Nephron progenitor cell (in vitro differentiated cells): ENCODE data around the gene THBS4.

ENCODE experiments used
- DNase-seq: peaks from one replicate; pipeline ENCODE4 v3.0.0; 2021
- H3K27ac Mint-ChIP-seq: 2 replicates; pipeline ENCODE4 v1.8.0; 2021; ENCODE audit warnings: mild to moderate bottlenecking, moderate library complexity, mixed read lengths
- H3K27me3 Mint-ChIP-seq: 2 replicates; pipeline ENCODE4 v1.8.0; 2021; ENCODE audit warnings: mild to moderate bottlenecking, low read depth, mixed read lengths; ENCODE audit not compliant: poor library complexity
- H3K36me3 Mint-ChIP-seq: 2 replicates; pipeline ENCODE4 v1.8.0; 2021; ENCODE audit warnings: low read depth, mixed read lengths
- H3K4me1 Mint-ChIP-seq: 2 replicates; pipeline ENCODE4 v1.8.0; 2021; ENCODE audit warnings: mixed read lengths
- H3K4me3 Mint-ChIP-seq: 2 replicates; pipeline ENCODE4 v1.8.0; 2021; ENCODE audit warnings: mild to moderate bottlenecking, moderate library complexity, mixed read lengths
- H3K9me3 Mint-ChIP-seq: 2 replicates; pipeline ENCODE4 v1.8.0; 2021; ENCODE audit warnings: mild to moderate bottlenecking, moderate library complexity, mixed read lengths
- TF ChIP-seq, protein P1 (sequence below): fragments of 200-600 bp; sonication (generic); IDR thresholded peaks from 2 replicates; pipeline ENCODE4 v1.5.0; 2021; ENCODE audit warnings: antibody characterized with exemption

Gene THBS4

DNA sequence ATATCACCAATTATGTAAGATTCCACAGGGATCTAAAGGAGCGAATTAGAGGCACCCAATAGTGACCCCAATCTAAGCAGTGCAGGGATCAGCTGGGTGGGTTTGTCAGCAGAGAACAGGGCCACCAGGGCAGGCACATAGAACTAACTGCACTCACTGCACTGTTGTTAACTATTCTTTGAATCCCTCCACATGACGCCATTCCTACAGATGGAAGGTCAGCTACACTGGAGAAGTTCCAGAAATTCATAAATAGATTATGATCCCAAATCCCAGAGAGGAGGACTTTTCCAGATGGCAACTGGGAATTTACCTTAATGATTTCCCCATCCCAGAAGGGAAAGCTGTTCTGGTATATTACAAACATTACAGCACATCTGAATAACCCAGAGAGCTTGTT lies 84.2 kb downstream of the THBS4 start:
- no peak for DNase-seq
- Mint-ChIP-seq H3K27me3 (peaks cover 8% of the 10 kb centered on the region), H3K9me3 (peaks cover 42% of the 10 kb centered on the region), H3K4me3 (no peak overlapping the region), H3K27ac (no peak overlapping the region), H3K36me3 (peaks cover 24% of the 10 kb centered on the region), H3K4me1 (peaks cover 15% of the 10 kb centered on the region)
- TF ChIP-seq, protein P1, sequence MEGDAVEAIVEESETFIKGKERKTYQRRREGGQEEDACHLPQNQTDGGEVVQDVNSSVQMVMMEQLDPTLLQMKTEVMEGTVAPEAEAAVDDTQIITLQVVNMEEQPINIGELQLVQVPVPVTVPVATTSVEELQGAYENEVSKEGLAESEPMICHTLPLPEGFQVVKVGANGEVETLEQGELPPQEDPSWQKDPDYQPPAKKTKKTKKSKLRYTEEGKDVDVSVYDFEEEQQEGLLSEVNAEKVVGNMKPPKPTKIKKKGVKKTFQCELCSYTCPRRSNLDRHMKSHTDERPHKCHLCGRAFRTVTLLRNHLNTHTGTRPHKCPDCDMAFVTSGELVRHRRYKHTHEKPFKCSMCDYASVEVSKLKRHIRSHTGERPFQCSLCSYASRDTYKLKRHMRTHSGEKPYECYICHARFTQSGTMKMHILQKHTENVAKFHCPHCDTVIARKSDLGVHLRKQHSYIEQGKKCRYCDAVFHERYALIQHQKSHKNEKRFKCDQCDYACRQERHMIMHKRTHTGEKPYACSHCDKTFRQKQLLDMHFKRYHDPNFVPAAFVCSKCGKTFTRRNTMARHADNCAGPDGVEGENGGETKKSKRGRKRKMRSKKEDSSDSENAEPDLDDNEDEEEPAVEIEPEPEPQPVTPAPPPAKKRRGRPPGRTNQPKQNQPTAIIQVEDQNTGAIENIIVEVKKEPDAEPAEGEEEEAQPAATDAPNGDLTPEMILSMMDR, result no peak

DNA sequence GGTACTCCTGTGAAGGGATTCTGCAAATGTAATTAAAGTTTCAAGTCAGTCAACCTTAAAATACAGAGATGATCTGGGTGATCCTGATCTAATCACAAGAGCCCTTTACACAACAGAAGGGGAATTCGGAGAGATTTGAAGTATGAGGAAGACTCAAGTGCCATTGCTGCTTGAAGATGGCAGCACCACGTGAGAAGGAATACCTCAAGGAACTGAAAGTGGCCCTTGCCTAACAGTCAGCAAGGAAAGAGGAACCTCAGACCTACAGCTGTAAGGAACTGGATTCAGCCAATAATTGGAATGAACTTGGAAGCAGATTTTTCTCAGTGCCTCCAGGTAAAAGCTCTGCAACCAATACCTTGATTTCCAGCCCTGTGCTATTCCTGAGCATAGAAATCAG lies 87.4 kb downstream of the THBS4 start:
- H3K4me3 Mint-ChIP-seq, result no peak overlapping the region
- no peak for DNase-seq
- peaks cover 2% of the 10 kb centered on the region for H3K27me3 Mint-ChIP-seq
- H3K9me3 Mint-ChIP-seq, result peaks cover 31% of the 10 kb centered on the region
- TF ChIP-seq, protein P1, result no peak
- no peak overlapping the region for H3K27ac Mint-ChIP-seq
- H3K36me3 Mint-ChIP-seq, result peaks cover 19% of the 10 kb centered on the region
- H3K4me1 Mint-ChIP-seq, result peaks cover 4% of the 10 kb centered on the region

GRCh38 chr5:80124121-80124918 lies 89.2 kb downstream of the THBS4 start:
- peaks cover 18% of the 10 kb centered on the region for H3K9me3 Mint-ChIP-seq
- H3K4me1 Mint-ChIP-seq, result peaks cover 17% of the 10 kb centered on the region
- H3K4me3 Mint-ChIP-seq, result no peak overlapping the region
- no peaks in the 10 kb centered on the region for H3K27me3 Mint-ChIP-seq
- no peak overlapping the region for H3K27ac Mint-ChIP-seq
- TF ChIP-seq, protein P1, result no peak
- H3K36me3 Mint-ChIP-seq, result peaks cover 16% of the 10 kb centered on the region
- no peak for DNase-seq

DNA sequence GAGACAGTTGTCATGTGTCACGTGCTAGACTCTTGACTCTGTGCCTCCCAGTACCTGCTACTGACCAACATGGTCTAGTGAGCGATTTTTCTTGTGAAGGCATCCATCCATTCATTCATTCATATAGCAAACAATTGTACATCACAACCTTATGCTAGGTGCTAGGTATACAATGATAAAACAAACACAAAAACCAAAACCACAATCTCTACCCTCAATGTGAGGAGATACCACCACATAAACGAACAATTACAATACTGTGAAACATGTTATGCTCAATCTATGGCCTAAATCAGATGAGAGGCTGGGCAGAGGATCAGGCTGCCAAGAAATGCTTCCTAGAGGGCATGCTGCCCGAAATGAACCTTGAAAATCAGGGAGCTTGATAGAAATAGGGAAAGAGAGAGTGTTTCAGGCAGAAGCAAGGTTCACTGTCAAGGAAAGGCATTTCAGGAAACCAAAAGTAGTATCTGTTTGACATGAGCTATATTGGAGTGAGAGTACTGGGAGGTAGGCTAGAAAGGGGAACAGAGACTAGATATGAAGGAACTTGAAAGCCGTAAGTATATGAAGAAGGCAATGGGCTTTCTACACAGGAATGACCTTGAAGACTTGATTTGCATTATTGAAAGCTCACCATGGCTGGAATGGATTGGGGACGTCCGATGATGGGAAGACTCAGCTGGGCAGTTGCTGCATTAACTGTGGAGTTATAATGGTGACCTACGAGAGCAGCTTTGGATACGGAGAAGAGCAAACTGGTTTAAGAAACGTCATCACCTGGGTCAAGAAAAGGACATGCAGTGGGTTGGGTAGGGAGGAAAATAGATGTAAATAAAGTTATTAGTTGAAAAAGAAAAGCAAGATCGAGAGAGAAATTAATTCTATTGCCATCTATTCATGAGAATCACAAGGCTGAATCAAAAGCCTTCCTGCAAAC lies 90.1 kb downstream of the THBS4 start:
- peaks cover 17% of the 10 kb centered on the region for H3K4me1 Mint-ChIP-seq
- no peak for DNase-seq
- H3K27ac Mint-ChIP-seq, result no peak overlapping the region
- peaks cover 16% of the 10 kb centered on the region for H3K36me3 Mint-ChIP-seq
- no peaks in the 10 kb centered on the region for H3K27me3 Mint-ChIP-seq
- no peak overlapping the region for H3K4me3 Mint-ChIP-seq
- peaks cover 18% of the 10 kb centered on the region for H3K9me3 Mint-ChIP-seq
- TF ChIP-seq, protein P1, result no peak

DNA sequence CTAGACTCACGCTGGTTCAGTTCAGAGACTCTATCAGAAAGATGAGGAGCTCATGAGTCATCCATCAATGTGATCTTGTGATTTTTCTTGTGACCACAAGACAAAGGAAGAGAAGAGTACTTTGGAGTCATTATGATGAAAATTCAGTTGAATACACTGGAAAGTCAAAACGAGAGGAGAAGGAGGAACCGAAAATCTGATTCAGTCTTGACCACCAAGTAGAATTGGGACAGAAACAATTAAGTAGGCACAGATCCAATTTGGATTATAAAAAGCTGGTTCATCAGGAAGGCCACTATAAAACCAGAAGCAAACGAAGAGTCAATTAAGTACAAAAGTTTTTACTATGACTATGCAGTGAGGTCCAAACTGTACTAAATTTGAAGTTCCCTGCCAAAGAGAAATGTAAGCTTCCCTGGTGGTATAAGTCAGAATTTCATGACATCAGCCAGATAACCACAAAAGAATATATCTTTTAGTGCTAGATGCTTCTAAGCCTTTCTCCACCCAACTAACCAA lies 90.9 kb downstream of the THBS4 start:
- Mint-ChIP-seq H3K27ac (no peak overlapping the region), H3K36me3 (peaks cover 23% of the 10 kb centered on the region), H3K4me3 (no peak overlapping the region), H3K27me3 (no peaks in the 10 kb centered on the region), H3K9me3 (peaks cover 24% of the 10 kb centered on the region), H3K4me1 (peaks cover 21% of the 10 kb centered on the region)
- TF ChIP-seq, protein P1, result no peak
- no peak for DNase-seq
